Heart right ventricle (tissue), 16 donors: ENCODE results near the gene ABHD17A. TPM values are rescaled to one million over a fixed set of nuclear protein-coding genes. Genes with fewer than 3 reads are reported as not detected.
A peak's percentile ranks its signal among the peaks of the same experiment; 100 is the strongest.

Source experiments
- ATAC-seq, 8 donors: fragments of 200-7000 bp; cut with Tn5 transposase; one replicate each; pipeline ENCODE4 v1.9.1; 2020; ENCODE audit warnings: mild to moderate bottlenecking in 8 of 8, moderate library complexity in 8 of 8, moderate number of reproducible peaks in 1 of 8
- DNase-seq, 2 donors: peaks; one replicate each; pipeline ENCODE4 v3.0.0-alpha.2; 2020
- H3K27ac ChIP-seq, 10 donors: fragments of 200-600 bp; sonication (generic) in 2 of 10; one replicate each; pipeline versions ENCODE4 v1.5.0 to v1.8.0; 2020 to 2022; ENCODE audit warnings: mild to moderate bottlenecking in 3 of 10
- H3K27me3 ChIP-seq, 7 donors: fragments of 200-600 bp; one replicate each; pipeline ENCODE4 v1.8.0; 2021 to 2022; ENCODE audit warnings: mild to moderate bottlenecking in 2 of 7
- H3K36me3 ChIP-seq, 9 donors: fragments of 200-600 bp; sonication (generic) in 1 of 9; one replicate each; pipeline versions ENCODE4 v1.5.0 to v1.8.0; 2020 to 2022; ENCODE audit warnings: mild to moderate bottlenecking in 2 of 9
- H3K4me1 ChIP-seq, 9 donors: fragments of 200-600 bp; sonication (generic) in 1 of 9; one replicate each; pipeline versions ENCODE4 v1.5.0 to v1.8.0; 2020 to 2022; ENCODE audit warnings: mild to moderate bottlenecking in 4 of 9
- H3K4me3 ChIP-seq, 10 donors: fragments of 200-600 bp; sonication (generic) in 2 of 10; one replicate each; pipeline versions ENCODE4 v1.5.0 to v1.8.0; 2020 to 2022; ENCODE audit warnings: mild to moderate bottlenecking in 7 of 10, moderate library complexity in 2 of 10
- H3K9me3 ChIP-seq, 11 donors: fragments of 200-600 bp in 10 of 11; sonication (generic) in 2 of 11; one replicate each; pipeline versions ENCODE4 v1.5.0 to v1.8.0; 2013 to 2022; ENCODE audit warnings: mild to moderate bottlenecking in 2 of 11, control low read depth in 1 of 11, moderate library complexity in 1 of 11
- CTCF ChIP-seq, 9 donors: fragments of 200-600 bp; sonication (generic) in 2 of 9; IDR thresholded peaks; one replicate each; pipeline versions ENCODE4 v1.5.0 to v1.8.0; 2021 to 2022; ENCODE audit warnings: antibody characterized with exemption in 9 of 9, mild to moderate bottlenecking in 5 of 9, moderate library complexity in 1 of 9
- WGBS, 2 donors: extraction: QIAGEN DNeasy Blood & Tissue Kit; methylation state at CpG; one replicate each; pipeline ENCODE4 v1.1.7; 2013; ENCODE audit warnings: inconsistent platforms in 1 of 2; 5-methylcytosine and 5-hydroxymethylcytosine counted together
- intact Hi-C, 10 donors: fragments of 100-400 bp; cut with DNase I; formaldehyde crosslinking; loops; one replicate each; pipeline versions ENCODE4 v1.11.1 to v1.14.2; 2022
- polyA plus RNA-seq, 2 donors: library from polyadenylated mRNA; stranded (reverse); fragments of 200-250 nt; gene quantifications; one replicate each; pipeline ENCODE4 v1.2.3, GENCODE V29; 2013
- total RNA-seq, 10 donors: library from RNA; stranded (reverse); fragmentation: NEBNext Ultra II Directional in 3 of 10; extraction: Animal tissue kit (Norgen Biotek cat#: 25700) in 3 of 10; gene quantifications; one replicate each; pipeline versions ENCODE4 v1.2.1 to v1.2.4, GENCODE V29; 2021 to 2023
- donor health status: Arrhythmogenic right ventricular cardiomyopathy.
- donor health status: ischemic (EF 13 %, LVEDD 7.1; RV severe dilation, severe dysfunction).
- donor health status: healthy with polysubstance abuse.
- donor health status: DM: no; HTN: yes; CAD: no.
- donor health status: DM: no; HTN: no; CAD: no.
- donor health status: ischemic (EF 25% LVEDD 6.9; RV normal size, moderate dysfunction).
- donor health status: ischemic (EF 25% LVEDD 5.7; RV mildly dilated, moderate dysfunction).
- donor health status: healthy.
- donor health status: DM: yes; HTN: yes; CAD: no.
- donor health status: Ischemic cardiomyopathy.
- donor health status: ischemic (EF 35%, LVEDD 5.7; RV mildly dilated, moderate dysfunction).
- donor health status: nonischemic (EF 11% LVEDD 7.7; RV severe dilation, severe dysfunction).
- donor health status: DM: yes; HTN: yes; CAD: no.
- donor health status: PGD.
- donor health status: ischemic (EF 29% LVEDD 5.4; RV normal size, mild dysfunction).
- donor health status: nonischemic (EF 23%, LVEDD 6.1; RV moderate dilation, normal function).

ABHD17A gene
- total and polyA plus RNA-seq, 12 donors: 45.1 to 185 (median 57.7) TPM

GRCh38 chr19:1829958-1830357 lies 55.3 kb downstream of the ABHD17A start:
- no peak for DNase-seq
- 93 to 96% methylated on average over 11 of the region's 11 CpGs for WGBS, 2 donors
- intact Hi-C loops: no loop called here
- TF ChIP-seq CTCF (IDR thresholded peaks at IDR 0.05): no peak
- H3K4me3 ChIP-seq: no peak overlapping the region
- no peaks in the 10 kb centered on the region for H3K27me3 ChIP-seq
- H3K27ac ChIP-seq: no peak overlapping the region
- no peaks in the 10 kb centered on the region for H3K9me3 ChIP-seq
- H3K4me1 ChIP-seq: peaks cover 0 to 31% (median 18%) of the 10 kb centered on the region in 9 donors
- ATAC-seq: no peak
- peaks cover 0 to 57% (median 17%) of the 10 kb centered on the region in 9 donors for H3K36me3 ChIP-seq

- H3K27ac ChIP-seq: no peak overlapping the region
- peak in 1 of 8 donors; percentile 7 for ATAC-seq
Measured at GRCh38 chr19:1828279-1829238, 56.7 kb downstream of the ABHD17A start.

GRCh38 chr19:1827566-1828278 lies 57.6 kb downstream of the ABHD17A start:
- no peak for DNase-seq
- H3K27ac ChIP-seq: no peak overlapping the region
- no peak overlapping the region for H3K4me3 ChIP-seq
- peaks cover 0 to 17% (median 6%) of the 10 kb centered on the region in 9 donors for H3K4me1 ChIP-seq
- TF ChIP-seq CTCF (IDR thresholded peaks at IDR 0.05): no peak
- no peaks in the 10 kb centered on the region for H3K27me3 ChIP-seq
- no peaks in the 10 kb centered on the region for H3K9me3 ChIP-seq
- WGBS, 2 donors: 93% methylated on average over 38 to 41 of the region's 41 CpGs
- ATAC-seq: peak in 1 of 8 donors; percentile 37
- peaks cover 0 to 79% (median 28%) of the 10 kb centered on the region in 9 donors for H3K36me3 ChIP-seq
- intact Hi-C loops: no loop called here

More at GRCh38 chr19:1828279-1829238, 56.7 kb downstream of the ABHD17A start:
- intact Hi-C loops: no loop called here
- Histone ChIP-seq H3K4me1 (peaks cover 0 to 20% (median 9%) of the 10 kb centered on the region in 9 donors), H3K36me3 (peaks cover 0 to 71% (median 19%) of the 10 kb centered on the region in 9 donors), H3K9me3 (no peaks in the 10 kb centered on the region), H3K4me3 (no peak overlapping the region), H3K27me3 (no peaks in the 10 kb centered on the region)
- WGBS, 2 donors: 93 to 96% methylated on average over 57 of the region's 57 CpGs
- no peak for TF ChIP-seq CTCF (IDR thresholded peaks at IDR 0.05)
- no peak for DNase-seq

Other genes with a start within 250 kb of the ABHD17A start
- 10 to 100 TPM; 12.4 to 29.2 (median 17.9) TPM for gene TCF3, start 232.9 kb downstream of the ABHD17A start, total RNA-seq
- gene TCF3, start 232.9 kb downstream of the ABHD17A start, polyA plus RNA-seq: 10 to 100 TPM; 20.1 to 38.1 TPM
- not detected for gene ONECUT3, start 132.0 kb downstream of the ABHD17A start, total RNA-seq
- gene ONECUT3, start 132.0 kb downstream of the ABHD17A start, polyA plus RNA-seq: not detected
- 1 to 10 TPM in 2 of 10 donors, under 1 TPM in 8; 0.13 to 3.4 (median 0.48) TPM for gene ATP8B3, start 73.2 kb downstream of the ABHD17A start, total RNA-seq
- 1 to 10 TPM in 1 of 2 donors, under 1 TPM in 1; 0.80 to 1.3 TPM for gene ATP8B3, start 73.2 kb downstream of the ABHD17A start, polyA plus RNA-seq
- 10 to 100 TPM; 13.1 to 20.1 (median 16.5) TPM for gene REXO1, start 37.0 kb downstream of the ABHD17A start, total RNA-seq
- gene REXO1, start 37.0 kb downstream of the ABHD17A start, polyA plus RNA-seq: 10 to 100 TPM; 13.1 to 20.6 TPM
- 10 to 100 TPM in 4 of 10 donors, 1 to 10 TPM in 6; 5.0 to 13.4 (median 7.6) TPM for gene KLF16, start 21.9 kb downstream of the ABHD17A start, total RNA-seq
- 1 to 10 TPM; 4.0 to 8.6 TPM for gene KLF16, start 21.9 kb downstream of the ABHD17A start, polyA plus RNA-seq
- 1 to 10 TPM in 9 of 10 donors, under 1 TPM in 1; 0.94 to 3.2 (median 1.4) TPM for gene ADAT3, start 19.9 kb upstream of the ABHD17A start, total RNA-seq
- 1 to 10 TPM; 2.0 to 4.3 TPM for gene ADAT3, start 19.9 kb upstream of the ABHD17A start, polyA plus RNA-seq
- 10 to 100 TPM; 11.7 to 24.2 (median 14.4) TPM for gene SCAMP4, start 19.9 kb upstream of the ABHD17A start, total RNA-seq
- gene SCAMP4, start 19.9 kb upstream of the ABHD17A start, polyA plus RNA-seq: 10 to 100 TPM; 17.0 to 22.1 TPM
- gene CSNK1G2, start 55.7 kb upstream of the ABHD17A start, total RNA-seq: 10 to 100 TPM; 17.7 to 32.4 (median 23.7) TPM
- 10 to 100 TPM; 30.5 to 35.2 TPM for gene CSNK1G2, start 55.7 kb upstream of the ABHD17A start, polyA plus RNA-seq
- gene BTBD2, start 130.2 kb upstream of the ABHD17A start, total RNA-seq: 10 to 100 TPM; 45.1 to 70.4 (median 56.6) TPM
- gene BTBD2, start 130.2 kb upstream of the ABHD17A start, polyA plus RNA-seq: 10 to 100 TPM; 42.8 to 55.2 TPM
- gene MKNK2, start 165.7 kb upstream of the ABHD17A start, total RNA-seq: 100 to 1,000 TPM; 107 to 260 (median 144) TPM
- gene MKNK2, start 165.7 kb upstream of the ABHD17A start, polyA plus RNA-seq: 100 to 1,000 TPM; 144 to 189 TPM
- 10 to 100 TPM; 10.0 to 30.5 (median 16.2) TPM for gene MOB3A, start 210.8 kb upstream of the ABHD17A start, total RNA-seq
- gene MOB3A, start 210.8 kb upstream of the ABHD17A start, polyA plus RNA-seq: 10 to 100 TPM in 1 of 2 donors, 1 to 10 TPM in 1; 8.9 to 12.8 TPM
- 1 to 10 TPM; 1.2 to 6.5 (median 2.2) TPM for gene IZUMO4, start 211.4 kb upstream of the ABHD17A start, total RNA-seq
- gene IZUMO4, start 211.4 kb upstream of the ABHD17A start, polyA plus RNA-seq: 10 to 100 TPM in 1 of 2 donors, 1 to 10 TPM in 1; 8.6 to 13.1 TPM